Epidermal melanocyte (primary cell): ENCODE results near the gene PIP5K1B.

ENCODE experiments used
- DNase-seq: peaks from one replicate; pipeline ENCODE4 v3.0.0; 2011; ENCODE audit warnings: low spot score; ENCODE audit not compliant: insufficient read length

Gene PIP5K1B

GRCh38 chr9:68851657-68852056 lies 146.6 kb downstream of the PIP5K1B start:
- no peak for DNase-seq

- DNase-seq = no peak
Measured at GRCh38 chr9:68852941-68853340, 147.9 kb downstream of the PIP5K1B start.

DNA sequence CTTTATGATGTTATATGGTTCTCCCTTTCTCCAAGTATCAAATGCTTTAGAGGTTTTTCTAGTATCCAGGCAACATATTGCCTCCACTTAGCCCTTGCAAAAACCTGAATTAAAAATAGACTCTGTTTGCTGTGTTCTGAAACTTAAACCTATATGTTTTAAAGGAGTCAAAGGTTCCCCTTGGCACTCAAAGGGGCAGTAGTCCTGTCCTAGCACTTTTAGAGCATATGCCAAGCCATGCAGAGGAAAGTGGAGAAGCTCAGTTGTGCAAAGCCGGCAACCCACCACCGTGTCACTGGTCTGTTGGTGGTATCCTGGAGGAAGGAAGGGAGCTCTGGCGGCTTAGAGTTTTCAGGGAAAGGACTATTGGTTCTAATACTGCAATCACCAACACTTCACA lies 154.3 kb downstream of the PIP5K1B start:
- no peak for DNase-seq

DNA sequence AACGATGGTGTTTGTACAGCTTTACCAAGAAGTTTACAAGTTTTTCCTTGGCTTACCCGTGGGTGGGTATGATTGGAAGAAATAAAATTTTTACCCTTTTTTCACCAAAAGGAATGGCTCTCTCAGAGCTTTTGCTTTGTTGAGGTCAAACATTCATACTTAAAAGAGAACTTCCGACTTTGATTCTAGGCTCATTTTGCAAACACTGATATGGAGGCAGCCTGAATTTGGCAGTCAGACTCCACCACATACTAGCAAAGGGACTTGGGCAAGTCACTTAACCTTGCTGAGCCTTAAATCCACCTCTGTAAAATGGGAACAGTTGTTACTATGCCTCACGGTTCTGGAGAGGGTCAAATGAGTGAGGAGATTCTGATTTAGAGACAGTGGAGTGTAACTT lies 155.4 kb downstream of the PIP5K1B start:
- no peak for DNase-seq

DNA sequence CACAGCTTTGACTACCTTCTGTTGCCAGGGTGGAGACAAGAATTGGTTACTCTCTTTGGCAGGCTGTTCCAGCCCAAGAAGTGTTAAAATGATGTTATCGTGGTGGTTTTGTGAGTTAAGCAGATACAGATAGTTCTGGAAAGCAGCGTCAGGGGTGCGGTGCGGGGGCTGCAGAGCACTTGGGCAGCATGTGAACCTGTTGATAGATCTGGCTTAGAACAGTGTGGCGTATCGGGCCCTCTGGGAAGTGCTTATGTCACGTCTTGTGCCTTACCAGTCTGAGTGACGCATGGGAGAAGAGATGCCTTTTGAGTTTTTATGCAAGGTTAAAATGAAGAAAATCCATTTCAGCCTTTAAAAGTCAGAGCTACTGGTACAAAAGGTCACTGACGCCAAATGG lies 156.4 kb downstream of the PIP5K1B start:
- no peak for DNase-seq

DNA sequence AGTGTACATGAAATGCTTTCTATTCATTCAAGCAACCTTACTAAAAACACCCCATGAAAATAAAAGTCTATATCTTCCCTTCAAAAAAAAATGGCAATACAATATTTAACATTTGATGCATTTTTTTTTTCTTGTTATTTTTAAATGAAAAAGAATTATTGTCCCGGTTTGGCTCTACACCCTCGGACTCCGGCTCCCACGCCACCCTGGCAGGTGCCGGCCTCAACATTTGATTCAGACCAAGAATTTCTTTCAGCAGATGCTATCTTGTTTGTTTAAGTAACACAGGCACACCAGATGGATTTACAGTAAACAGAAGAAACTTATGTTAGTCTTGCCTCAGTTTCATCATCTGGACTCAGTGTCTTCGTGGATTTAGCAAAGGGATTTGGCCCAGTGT lies 162.0 kb downstream of the PIP5K1B start:
- no peak for DNase-seq

- DNase-seq = no peak
Measured at GRCh38 chr9:68869022-68869421, 164.0 kb downstream of the PIP5K1B start.

- DNase-seq = no peak
Measured at GRCh38 chr9:68870086-68870485, 165.0 kb downstream of the PIP5K1B start.

DNA sequence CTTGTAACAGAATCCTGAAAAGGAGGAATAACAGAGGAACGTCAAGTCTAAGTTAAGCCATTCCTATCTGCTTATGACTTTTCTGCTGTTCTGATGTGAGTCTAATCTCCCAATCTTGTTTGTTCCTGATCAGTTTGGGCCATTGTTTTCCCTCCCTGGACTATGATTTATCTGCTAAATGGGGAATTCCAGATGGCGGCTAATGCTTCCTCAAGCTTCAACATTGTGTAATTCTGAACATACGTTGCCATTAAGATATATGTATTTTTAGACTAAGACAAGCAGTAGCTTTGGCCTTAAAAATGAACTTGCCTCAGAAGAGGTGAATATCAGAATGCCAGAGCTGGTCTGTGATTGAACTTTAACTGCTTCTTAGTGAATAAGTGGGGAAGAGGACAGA lies 166.2 kb downstream of the PIP5K1B start:
- no peak for DNase-seq

DNA sequence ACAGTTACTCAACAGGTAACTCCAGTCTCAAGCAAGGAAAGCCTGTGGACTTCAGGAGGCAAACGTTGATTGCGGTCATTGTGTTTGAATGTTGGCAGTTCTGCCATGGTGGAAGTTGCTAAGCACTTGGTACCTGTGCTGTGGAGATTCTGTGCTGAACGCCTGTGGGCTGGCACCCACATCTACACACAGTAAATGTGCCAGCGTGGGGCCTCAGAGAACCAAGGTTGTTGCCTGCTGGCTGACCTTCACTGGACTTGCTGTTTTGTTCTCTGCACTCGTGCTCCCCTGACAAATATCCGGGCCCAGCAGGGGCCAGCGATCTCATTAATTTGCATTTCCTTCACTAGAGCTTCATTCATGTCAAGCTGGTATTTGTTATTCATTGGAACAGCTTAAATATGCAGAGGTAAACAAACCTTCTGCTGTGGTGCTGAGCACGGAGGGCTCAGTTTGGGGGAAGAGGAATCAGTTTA lies 167.0 kb downstream of the PIP5K1B start:
- no peak for DNase-seq

DNA sequence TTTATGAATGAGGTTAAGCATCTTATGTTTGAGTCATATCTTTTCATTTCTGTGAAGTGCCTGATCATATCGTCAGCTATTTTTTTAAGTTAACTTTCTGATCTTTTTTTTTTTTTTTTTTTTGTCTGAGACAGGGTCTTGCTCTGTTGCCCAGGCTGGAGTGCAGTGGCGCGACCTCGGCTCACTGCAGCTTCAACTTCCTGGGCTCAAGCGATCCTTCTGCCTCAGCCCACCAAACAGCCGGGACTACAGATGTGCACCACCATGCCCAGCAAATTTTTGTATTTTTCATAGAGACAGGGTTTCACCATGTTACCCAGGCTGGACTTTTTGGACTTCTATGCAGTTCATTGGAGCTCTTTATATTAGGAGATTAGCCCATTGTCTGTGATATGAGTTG lies 168.1 kb downstream of the PIP5K1B start:
- DNase-seq = no peak

DNA sequence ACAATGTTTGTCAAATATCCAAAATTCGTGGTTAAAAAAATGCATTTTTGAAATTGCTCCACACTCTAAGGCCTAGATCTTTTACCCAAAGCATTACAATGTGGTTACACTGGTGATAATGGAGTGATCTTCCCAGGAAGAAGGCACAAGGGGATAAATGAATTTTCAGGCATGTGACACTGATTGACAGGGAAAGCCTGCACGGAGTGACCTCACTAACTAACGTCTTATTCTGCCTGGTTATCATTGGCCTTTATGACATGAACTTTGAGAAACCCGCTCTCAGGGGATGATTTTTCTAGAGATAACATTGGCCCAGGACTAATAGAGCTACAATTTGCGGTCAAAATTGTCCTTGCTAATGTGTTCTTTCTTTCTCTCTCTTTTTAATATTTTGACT lies 171.2 kb downstream of the PIP5K1B start:
- DNase-seq = no peak

DNA sequence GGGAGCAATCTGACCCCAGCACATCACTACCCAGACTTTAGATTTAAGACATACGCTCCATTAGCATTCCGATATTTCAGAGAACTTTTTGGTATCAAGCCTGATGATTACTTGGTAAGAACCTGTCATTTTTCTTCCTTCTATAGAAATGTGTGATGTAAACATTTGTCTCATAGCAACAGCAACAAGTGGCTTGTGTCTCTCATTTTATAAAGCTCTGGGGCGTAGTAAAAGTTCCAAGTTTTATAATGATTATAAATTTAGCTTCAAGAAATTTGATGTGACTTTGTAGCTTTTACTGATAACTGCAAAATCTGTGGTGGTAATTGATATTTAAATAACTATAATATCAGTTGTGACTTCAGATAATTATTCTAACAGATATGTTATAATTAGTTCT lies 171.6 kb downstream of the PIP5K1B start:
- no peak for DNase-seq

GRCh38 chr9:68877219-68877618 lies 172.2 kb downstream of the PIP5K1B start:
- no peak for DNase-seq

- no peak for DNase-seq
Measured at GRCh38 chr9:68878450-68878849, 173.4 kb downstream of the PIP5K1B start.

- DNase-seq = no peak
Measured at GRCh38 chr9:68883224-68883623, 178.2 kb downstream of the PIP5K1B start.

GRCh38 chr9:68887232-68887631 lies 182.2 kb downstream of the PIP5K1B start:
- no peak for DNase-seq

- DNase-seq = no peak
Measured at GRCh38 chr9:68894502-68894901, 189.5 kb downstream of the PIP5K1B start.

DNA sequence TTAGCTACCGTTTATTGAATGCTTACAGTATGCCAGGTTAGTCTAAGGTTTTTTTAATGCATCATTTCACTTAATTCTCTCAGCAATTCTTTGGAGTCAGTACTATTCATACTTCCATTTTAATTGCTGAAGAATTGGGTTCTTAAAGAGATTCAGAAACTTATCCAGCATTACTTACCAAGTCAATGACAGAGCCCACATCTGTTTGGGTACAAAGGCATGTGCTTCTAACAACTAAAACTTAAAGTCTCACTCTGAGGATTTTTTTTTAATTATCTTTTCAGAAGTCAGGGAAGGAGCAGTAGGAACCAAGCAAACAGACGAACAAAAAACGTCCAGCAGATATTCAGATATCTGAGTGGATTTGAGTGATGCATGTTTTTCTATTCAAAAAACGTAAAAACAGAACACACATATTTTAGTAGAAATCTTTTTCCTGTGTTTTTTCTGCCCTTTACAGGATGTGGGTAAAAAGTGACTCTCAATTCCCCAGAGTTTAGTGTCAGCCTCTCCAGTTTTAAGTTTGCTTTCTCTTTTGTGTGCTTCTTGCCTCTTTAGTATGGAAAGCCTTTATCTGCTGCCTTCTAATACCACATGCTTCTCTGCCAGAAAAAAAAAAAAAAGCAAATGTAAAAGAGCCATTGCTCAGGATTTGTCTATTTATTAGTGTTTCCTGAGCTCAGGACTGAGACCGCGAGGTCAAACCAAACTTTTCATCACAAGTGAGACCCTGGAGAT lies 190.9 kb downstream of the PIP5K1B start:
- no peak for DNase-seq

GRCh38 chr9:68896486-68896885 lies 191.4 kb downstream of the PIP5K1B start:
- no peak for DNase-seq

- DNase-seq = no peak
Measured at GRCh38 chr9:68897577-68898145, 192.6 kb downstream of the PIP5K1B start.

DNA sequence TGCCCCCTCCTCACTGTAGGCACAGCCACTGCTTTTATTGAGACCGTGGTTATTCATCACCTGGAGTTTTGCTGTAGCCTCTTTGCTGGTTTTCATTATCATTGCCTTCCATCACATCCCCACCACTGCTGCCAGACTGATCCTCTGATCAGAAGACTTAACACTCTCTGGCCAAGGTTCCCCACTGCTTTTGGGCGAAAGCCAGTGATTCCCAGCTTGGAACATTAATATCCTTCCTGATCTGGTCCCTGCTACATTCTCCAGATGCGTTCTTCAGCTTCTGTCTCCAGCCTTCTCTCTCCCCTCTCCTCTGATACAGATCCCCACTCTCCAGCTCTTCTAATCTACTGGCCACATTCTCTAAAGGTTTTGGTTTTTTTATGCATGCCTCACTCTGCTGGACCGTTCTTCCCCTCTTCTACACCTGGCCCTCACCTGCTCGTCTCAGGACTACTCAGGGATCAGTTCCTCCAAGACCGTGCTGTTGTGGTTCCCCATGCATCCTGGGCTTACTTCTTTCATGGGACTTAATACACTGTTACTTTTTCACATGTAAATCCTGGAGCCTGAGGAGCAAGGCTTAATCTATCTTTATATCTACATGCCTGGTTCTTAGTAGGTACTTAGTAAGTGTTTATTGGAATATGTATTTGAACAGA lies 193.9 kb downstream of the PIP5K1B start:
- no peak for DNase-seq

GRCh38 chr9:68904454-68904853 lies 199.4 kb downstream of the PIP5K1B start:
- DNase-seq = no peak
